Muscle layer of colon (tissue), 2 donors: Measurements from ENCODE around the gene BFSP2.
A peak's percentile ranks its signal among the peaks of the same experiment; 100 is the strongest.

Experiments
- H3K27ac ChIP-seq: one replicate; pipeline ENCODE4 v1.7.0; 2013; ENCODE audit warnings: low read depth, mild to moderate bottlenecking, low read length, moderate library complexity
- H3K27me3 ChIP-seq, 2 donors: one replicate each; pipeline ENCODE4 v1.7.0; 2013; ENCODE audit warnings: low read length in 2 of 2, mild to moderate bottlenecking in 2 of 2; ENCODE audit not compliant: insufficient read depth in 2 of 2, control insufficient read depth in 1 of 2
- H3K36me3 ChIP-seq: one replicate; pipeline ENCODE4 v1.7.0; 2013; ENCODE audit warnings: mild to moderate bottlenecking, low read length; ENCODE audit not compliant: insufficient read depth
- H3K4me1 ChIP-seq: one replicate; pipeline ENCODE4 v1.7.0; 2013; ENCODE audit warnings: mild to moderate bottlenecking, low read length; ENCODE audit not compliant: insufficient read depth
- H3K4me3 ChIP-seq, 2 donors: one replicate each; pipeline ENCODE4 v1.7.0; 2013; ENCODE audit warnings: low read length in 2 of 2, low read depth in 1 of 2, mild to moderate bottlenecking in 1 of 2, moderate library complexity in 1 of 2
- H3K9ac ChIP-seq: one replicate; pipeline ENCODE4 v1.7.0; 2013; ENCODE audit warnings: low read length
- H3K9me3 ChIP-seq: one replicate; pipeline ENCODE4 v1.7.0; 2013; ENCODE audit warnings: mild to moderate bottlenecking, low read length
- donor health status: abdominal sarcoma.
- donor health status: Adenocarcinoma of cecum.

The BFSP2 gene

DNA sequence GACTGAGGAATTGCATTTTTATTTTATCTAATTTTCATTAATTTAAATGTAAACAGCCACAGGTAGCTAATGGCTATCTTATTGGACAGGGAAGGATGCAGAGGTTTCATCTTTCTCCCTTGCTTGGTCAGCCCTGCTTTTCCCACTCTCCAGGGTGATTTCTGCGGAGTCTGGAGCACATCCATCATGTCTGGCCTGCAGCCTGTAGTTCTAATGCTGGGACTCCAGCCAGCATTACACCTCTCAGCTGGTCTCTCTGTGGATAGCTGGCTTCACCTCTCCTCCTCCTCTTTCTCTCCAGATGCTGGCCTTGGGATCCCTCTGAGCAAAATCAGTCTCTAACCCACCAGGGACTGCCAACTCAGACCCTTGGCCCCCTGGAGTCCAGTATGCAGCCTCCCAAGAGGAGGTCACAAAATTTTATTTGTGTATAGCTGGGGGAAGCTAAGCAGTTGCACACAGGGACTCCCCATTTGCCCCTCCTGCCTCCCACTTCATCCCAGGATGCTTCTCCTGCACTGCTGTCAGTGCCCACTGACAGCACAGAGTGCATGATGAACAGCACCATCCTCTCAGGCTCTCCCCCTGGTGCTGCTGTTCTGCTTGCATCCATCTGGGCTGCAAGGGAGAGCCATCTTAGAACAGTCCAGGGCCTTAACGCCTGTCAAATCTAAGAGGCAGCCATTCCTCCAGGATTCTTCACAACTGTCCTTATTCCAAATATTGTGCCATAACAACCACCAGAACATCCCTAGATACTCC is 1.7 kb downstream of the BFSP2 start:
- H3K9me3 ChIP-seq, result no peaks in the 10 kb centered on the region
- H3K4me3 ChIP-seq, result no peak overlapping the region
- no peaks in the 10 kb centered on the region for H3K27me3 ChIP-seq
- H3K27ac ChIP-seq, result no peak overlapping the region
- no peaks in the 10 kb centered on the region for H3K4me1 ChIP-seq
- H3K36me3 ChIP-seq, result no peaks in the 10 kb centered on the region
- no peak overlapping the region for H3K9ac ChIP-seq

DNA sequence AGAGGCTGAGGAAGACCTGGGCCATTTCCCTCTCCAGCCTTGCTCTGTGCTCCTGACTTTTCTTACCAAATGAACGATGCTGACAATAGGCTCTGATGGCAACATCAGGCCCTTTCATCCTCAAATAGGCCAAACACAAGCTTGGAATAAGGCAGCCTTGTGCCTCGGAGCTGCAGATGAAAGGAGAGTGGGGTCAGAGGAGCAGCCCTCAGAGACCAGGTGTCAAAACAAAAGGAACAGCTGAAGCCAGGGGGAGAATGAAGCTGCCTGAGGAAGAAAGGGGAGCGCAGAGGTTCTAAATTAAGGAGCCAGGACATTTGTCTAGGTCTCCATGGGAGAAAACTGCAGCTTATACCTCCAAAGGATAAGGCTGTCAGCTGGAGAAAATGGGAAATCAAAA is 5.1 kb downstream of the BFSP2 start:
- H3K4me3 ChIP-seq, result no peak overlapping the region
- no peak overlapping the region for H3K27ac ChIP-seq
- no peaks in the 10 kb centered on the region for H3K36me3 ChIP-seq
- H3K4me1 ChIP-seq, result no peaks in the 10 kb centered on the region
- no peaks in the 10 kb centered on the region for H3K27me3 ChIP-seq
- no peaks in the 10 kb centered on the region for H3K9me3 ChIP-seq
- no peak overlapping the region for H3K9ac ChIP-seq

DNA sequence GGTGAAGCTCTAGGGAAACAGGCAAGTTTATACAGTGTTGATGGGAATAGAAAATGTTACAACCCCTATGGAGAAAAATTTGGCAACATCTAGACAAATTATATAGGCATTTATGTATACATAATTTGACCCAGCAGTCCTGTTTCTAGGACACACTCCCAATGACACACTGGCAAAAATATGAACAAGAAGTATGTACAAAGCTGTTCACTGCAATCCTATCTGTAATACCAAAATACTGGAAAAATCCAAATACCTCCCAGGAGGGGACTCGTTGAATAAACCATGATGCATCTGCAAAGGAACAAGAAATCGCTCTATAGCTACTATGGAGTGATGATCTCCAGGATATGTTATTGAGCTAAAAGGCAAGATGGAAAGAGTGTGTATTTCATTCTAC is 8.5 kb downstream of the BFSP2 start:
- no peaks in the 10 kb centered on the region for H3K27me3 ChIP-seq
- H3K27ac ChIP-seq, result no peak overlapping the region
- no peak overlapping the region for H3K4me3 ChIP-seq
- no peaks in the 10 kb centered on the region for H3K36me3 ChIP-seq
- H3K9me3 ChIP-seq, result no peaks in the 10 kb centered on the region
- no peak overlapping the region for H3K9ac ChIP-seq
- H3K4me1 ChIP-seq, result peaks cover 10% of the 10 kb centered on the region

DNA sequence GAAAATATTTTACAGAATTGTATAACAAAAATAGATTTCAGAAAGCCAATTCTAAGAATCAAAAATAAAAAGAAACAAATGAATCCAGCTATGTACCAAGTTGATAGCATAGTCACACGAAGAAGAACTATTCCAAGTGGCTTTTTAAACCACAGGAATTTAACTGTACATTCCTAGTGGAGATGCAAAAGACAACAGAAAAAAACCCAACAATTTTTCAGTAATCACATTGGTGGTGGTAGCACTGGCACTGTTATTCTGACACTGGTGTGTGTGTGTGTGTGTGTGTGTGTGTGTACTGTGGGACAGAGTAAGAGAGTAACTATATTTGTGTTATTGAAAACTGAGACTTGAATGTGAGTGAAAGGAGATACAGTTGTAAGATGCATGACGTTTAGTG is 9.1 kb downstream of the BFSP2 start:
- Histone ChIP-seq H3K27me3 (no peaks in the 10 kb centered on the region), H3K27ac (no peak overlapping the region), H3K4me3 (no peak overlapping the region), H3K9ac (no peak overlapping the region), H3K36me3 (no peaks in the 10 kb centered on the region), H3K4me1 (peaks cover 13% of the 10 kb centered on the region), H3K9me3 (no peaks in the 10 kb centered on the region)

DNA sequence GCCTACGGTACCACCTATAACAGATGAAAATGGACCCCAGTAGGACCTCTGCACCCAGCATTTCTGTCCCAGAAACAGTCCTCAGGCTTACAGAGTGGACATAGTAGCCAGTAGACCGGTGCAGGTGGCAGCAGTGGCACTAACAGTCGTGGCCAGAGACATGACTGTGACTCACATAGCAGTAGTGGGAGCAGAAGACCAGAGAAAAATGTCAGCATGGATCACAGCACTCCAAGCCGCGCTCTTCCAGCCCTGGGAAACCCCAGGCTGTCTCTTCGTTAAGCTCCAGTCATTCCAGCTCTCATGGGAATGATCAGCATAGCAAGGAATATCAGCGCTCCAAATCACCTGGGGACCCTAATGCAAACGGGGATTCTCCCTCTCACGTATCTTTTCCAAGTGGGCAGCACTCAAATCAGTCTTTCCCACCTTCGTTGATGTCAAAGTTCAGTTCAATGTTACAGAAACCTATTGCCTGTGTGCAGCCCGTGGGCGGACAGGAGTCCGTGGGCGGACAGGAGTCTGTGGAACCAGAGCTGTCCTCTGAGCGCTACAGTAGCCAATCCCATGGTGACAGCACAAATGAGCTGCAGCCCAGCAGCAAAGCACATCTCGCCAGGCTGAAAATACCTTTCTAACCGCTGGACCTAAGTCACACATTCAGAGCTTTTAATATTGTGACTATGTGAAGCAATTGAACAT is 10.5 kb downstream of the BFSP2 start:
- Histone ChIP-seq H3K9me3 (no peaks in the 10 kb centered on the region), H3K27ac (no peak overlapping the region), H3K36me3 (no peaks in the 10 kb centered on the region), H3K27me3 (no peaks in the 10 kb centered on the region), H3K4me1 (peaks cover 13% of the 10 kb centered on the region), H3K4me3 (no peak overlapping the region), H3K9ac (no peak overlapping the region)

DNA sequence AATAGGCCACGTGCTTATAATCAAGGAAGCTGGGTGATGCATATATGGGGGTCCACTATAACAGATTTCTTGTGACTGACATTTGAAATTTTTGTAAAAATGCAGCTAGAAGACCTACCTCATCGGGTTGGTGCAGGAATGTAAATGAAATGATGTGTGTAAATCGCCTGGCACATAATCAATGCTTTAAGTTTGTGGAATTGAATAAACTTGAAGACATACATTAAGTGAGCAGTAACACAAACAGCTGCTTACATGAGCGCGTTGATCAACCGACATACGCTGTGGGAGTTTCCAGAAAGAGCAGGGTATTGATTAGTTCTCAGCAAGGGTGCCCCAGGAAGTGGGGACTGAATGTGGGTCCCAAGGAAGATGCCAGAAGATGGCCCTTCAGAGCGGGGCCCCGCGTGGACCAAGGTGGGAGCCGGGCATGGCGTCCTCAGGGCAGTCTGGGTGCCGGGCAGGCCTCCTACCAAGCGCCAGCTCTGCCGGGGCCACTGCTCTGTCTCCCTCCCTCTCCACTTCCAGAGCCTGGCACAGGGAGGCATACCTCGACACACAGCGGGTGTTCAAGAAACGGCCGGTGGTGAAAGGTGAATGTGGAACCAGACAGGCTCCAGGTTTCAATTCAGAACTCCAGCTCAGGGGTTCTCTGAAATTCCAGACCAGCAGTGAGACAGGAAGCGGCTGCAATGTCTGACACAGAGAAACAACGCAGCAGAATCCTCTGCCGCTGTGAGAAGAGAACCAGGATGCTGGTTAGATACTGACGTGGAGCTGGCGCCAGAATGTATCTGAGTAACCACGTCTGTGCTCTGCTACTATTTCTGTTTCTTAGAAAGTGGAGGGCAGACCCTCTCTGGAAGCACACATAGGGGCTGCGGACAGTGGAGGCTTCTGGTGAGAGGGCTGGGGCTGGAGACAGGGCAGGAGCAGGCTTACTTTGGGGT is 12.6 kb downstream of the BFSP2 start:
- H3K36me3 ChIP-seq, result no peaks in the 10 kb centered on the region
- no peak overlapping the region for H3K27ac ChIP-seq
- H3K4me3 ChIP-seq, result peak overlapping the region in 1 of 2 donors; percentile 36
- peaks cover 13% of the 10 kb centered on the region for H3K4me1 ChIP-seq
- no peaks in the 10 kb centered on the region for H3K27me3 ChIP-seq
- no peaks in the 10 kb centered on the region for H3K9me3 ChIP-seq
- no peak overlapping the region for H3K9ac ChIP-seq

DNA sequence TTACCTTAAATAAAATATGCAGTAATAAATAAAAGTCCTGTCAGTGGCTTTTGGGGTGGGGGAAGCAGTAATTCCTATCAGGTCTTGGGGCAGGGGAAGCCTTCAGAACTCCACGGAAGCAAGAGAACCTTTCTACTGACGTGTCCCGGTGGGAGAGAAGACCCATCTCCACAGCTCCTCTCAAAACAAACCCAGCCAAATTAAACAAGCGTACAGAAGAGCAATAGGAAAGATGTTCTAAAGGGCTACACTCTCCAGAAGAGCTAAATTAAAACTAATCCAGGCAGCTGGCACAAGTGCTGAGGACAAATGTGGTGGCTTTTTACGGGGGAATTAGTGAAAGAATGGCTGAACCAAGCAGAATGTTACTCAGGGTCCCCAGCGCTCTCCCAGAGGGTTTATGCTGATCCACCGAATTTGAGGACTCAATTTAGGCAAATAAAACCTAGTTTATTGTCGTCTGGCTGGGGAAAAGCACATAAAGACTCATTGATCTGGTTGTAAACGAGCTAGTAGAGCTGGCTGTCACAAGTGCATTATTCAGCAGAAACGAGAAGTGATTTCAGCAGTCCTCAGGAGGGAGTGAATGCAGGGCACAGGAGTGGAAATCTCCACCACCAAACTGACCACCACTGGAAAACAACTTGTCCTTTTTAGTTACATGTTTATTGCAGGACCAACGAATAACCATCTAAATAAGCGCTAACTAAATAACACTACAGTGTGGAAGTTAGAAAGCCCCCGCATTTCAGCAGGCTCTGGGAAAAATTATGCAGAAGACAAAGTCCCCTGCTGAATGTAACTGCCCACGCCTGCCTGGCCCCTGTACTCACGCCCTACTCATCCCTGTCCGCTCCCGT is 13.5 kb downstream of the BFSP2 start:
- H3K4me3 ChIP-seq, result peak overlapping the region in 1 of 2 donors; percentile 36
- H3K9me3 ChIP-seq, result no peaks in the 10 kb centered on the region
- H3K36me3 ChIP-seq, result no peaks in the 10 kb centered on the region
- no peaks in the 10 kb centered on the region for H3K27me3 ChIP-seq
- H3K4me1 ChIP-seq, result peaks cover 13% of the 10 kb centered on the region
- no peak overlapping the region for H3K9ac ChIP-seq
- no peak overlapping the region for H3K27ac ChIP-seq

DNA sequence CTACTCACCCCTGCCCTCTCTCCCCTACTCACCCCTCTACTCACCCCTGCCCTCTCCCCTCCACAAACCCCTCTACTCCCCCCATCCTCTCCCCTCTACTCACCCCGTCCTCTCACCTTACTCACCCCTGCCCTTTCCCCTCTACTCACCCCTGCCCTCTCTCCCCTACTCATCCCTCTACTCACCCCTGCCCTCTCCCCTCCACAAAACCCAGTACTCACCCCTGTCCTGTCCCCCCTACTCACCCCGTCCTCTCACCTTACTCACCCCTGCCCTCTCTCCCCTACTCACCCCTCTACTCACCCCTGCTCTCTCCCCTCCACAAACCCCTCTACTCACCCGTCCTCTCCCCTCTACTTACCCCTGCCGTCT is 14.2 kb downstream of the BFSP2 start:
- H3K9ac ChIP-seq, result no peak overlapping the region
- H3K27ac ChIP-seq, result no peak overlapping the region
- H3K27me3 ChIP-seq, result no peaks in the 10 kb centered on the region
- H3K36me3 ChIP-seq, result no peaks in the 10 kb centered on the region
- H3K4me3 ChIP-seq, result no peak overlapping the region
- H3K9me3 ChIP-seq, result no peaks in the 10 kb centered on the region
- peaks cover 13% of the 10 kb centered on the region for H3K4me1 ChIP-seq

DNA sequence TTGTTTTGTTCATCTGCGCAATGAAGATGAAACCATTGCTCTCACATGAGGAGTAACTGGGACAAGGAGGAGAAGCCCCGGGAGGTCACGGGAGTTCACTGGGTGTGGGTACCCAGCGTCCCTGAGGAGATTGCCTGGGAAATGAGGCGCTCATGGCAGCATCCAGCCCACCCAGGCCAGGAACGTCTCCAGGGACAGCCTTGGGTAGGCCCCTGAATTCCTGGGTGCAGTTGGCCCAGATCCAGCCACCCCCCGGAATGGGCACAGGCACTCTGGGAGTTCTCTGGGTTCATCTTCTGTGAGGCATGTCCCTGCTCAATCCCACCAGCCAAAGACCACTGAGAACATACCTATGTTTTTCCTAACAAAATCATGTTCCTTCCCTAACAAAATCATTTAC is 18.5 kb downstream of the BFSP2 start:
- no peaks in the 10 kb centered on the region for H3K27me3 ChIP-seq
- H3K9ac ChIP-seq, result no peak overlapping the region
- no peaks in the 10 kb centered on the region for H3K9me3 ChIP-seq
- no peak overlapping the region for H3K4me3 ChIP-seq
- no peaks in the 10 kb centered on the region for H3K36me3 ChIP-seq
- peaks cover 3% of the 10 kb centered on the region for H3K4me1 ChIP-seq
- no peak overlapping the region for H3K27ac ChIP-seq

DNA sequence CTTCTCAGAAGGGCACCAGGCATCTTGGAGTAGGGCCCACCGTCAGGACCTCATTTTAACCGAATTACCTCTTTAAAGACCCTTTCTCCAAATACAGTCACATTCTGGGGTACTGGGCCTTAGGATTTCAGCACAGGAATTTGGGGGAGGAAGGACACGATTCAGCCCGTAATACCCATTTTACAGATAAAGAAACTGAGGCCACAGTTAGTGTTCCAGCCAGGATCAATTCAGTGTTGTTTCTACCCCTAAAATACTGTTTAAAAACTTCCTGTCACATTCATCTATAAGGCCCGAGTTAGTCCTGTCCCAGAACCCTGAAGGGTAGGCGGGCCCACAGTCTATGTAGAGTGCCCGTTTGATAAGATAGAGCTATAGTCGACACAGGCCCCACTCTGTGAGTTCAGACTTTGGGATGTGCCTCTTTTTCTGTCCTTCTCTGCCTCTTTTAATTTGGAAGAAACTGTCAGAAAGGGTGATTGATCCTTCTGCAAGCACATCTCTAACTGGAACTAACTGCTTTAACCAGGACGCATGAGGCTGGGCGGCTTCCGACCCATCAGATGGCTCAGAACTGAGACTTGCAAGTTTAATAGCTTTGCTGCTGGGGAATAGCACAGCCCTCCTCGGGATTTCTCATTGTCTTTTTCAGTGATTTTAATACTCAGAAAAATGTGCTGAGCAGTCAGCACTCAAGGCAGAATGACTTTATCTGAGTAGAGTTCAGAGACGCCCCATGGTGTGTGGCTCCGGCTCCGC is 19.5 kb downstream of the BFSP2 start:
- Histone ChIP-seq H3K27ac (no peak overlapping the region), H3K27me3 (no peaks in the 10 kb centered on the region), H3K4me1 (peaks cover 3% of the 10 kb centered on the region), H3K9ac (no peak overlapping the region), H3K4me3 (no peak overlapping the region), H3K9me3 (no peaks in the 10 kb centered on the region), H3K36me3 (no peaks in the 10 kb centered on the region)
